ENCODE results near the gene SUPT5H. TPM values are rescaled to one million over a fixed set of nuclear protein-coding genes. Genes with fewer than 3 reads are reported as not detected.

Gene SUPT5H
- total RNA-seq, 3 donors from 2014 or later (not counting 1 experiment from before 2014, with no cell fraction given), result 228 to 256 (median 230) TPM

DNA sequence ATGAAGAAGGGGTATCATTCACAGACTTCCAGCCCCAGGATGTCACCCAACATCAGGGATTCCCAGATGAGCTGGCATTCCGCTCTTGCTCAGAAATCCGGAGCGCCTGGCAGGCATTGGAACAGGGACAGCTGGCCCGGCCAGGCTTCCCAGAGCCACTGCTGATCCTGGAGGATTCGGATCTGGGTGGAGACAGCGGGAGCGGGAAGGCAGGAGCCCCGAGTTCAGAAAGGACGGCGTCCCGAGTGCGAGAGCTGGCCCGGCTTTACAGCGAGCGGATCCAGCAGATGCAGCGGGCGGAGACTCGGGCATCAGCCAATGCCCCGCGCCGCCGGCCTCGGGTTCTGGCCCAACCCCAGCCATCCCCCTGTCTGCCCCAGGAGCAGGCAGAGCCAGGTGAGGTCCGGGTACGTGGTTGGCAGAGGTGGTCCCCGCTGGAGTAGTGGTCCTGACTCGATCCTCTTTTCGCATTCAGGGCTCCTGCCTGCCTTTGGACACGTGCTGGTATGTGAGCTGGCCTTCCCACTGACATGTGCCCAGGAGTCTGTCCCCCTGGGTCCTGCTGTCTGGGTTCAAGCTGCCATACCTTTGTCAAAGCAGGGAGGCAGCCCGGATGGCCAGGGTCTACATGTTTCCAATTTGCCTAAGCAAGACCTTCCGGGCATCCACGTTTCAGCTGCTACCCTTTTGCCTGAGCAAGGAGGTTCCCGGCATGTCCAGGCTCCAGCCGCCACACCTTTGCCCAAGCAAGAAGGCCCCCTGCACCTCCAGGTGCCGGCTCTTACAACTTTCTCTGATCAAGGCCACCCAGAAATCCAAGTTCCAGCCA, 21.9 kb upstream of the SUPT5H start:
- TF ChIP-seq, protein P1, sequence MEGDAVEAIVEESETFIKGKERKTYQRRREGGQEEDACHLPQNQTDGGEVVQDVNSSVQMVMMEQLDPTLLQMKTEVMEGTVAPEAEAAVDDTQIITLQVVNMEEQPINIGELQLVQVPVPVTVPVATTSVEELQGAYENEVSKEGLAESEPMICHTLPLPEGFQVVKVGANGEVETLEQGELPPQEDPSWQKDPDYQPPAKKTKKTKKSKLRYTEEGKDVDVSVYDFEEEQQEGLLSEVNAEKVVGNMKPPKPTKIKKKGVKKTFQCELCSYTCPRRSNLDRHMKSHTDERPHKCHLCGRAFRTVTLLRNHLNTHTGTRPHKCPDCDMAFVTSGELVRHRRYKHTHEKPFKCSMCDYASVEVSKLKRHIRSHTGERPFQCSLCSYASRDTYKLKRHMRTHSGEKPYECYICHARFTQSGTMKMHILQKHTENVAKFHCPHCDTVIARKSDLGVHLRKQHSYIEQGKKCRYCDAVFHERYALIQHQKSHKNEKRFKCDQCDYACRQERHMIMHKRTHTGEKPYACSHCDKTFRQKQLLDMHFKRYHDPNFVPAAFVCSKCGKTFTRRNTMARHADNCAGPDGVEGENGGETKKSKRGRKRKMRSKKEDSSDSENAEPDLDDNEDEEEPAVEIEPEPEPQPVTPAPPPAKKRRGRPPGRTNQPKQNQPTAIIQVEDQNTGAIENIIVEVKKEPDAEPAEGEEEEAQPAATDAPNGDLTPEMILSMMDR (IDR thresholded peaks at IDR 0.05), result no peak
- H3K9me3 ChIP-seq (ENCODE audit: control insufficient read depth, insufficient read depth, low read length), result no peaks in the 10 kb centered on the region
- no peak overlapping the region for H3K4me3 Mint-ChIP-seq
- intact Hi-C loops (cut with micrococcal nuclease), result no loop called here
- ATAC-seq (no peak), DNase-seq (peak in 1 of 2 donors; percentile 21)
- H3K27ac ChIP-seq (ENCODE audit: low read length), result no peak overlapping the region
- no peaks in the 10 kb centered on the region for H3K9me3 Mint-ChIP-seq
- H3K36me3 Mint-ChIP-seq, result no peaks in the 10 kb centered on the region
- WGBS (ENCODE audit: insufficient coverage), result 93% methylated on average over 35 of the region's 35 CpGs
- H3K27me3 Mint-ChIP-seq (ENCODE audit: low read depth in 2 of 2), result no peaks in the 10 kb centered on the region
- no peak overlapping the region for H3K4me3 ChIP-seq (ENCODE audit: low read length)
- H3K4me1 ChIP-seq (ENCODE audit: control insufficient read depth, insufficient read depth, low read length), result no peaks in the 10 kb centered on the region
- no peak overlapping the region for H3K27ac Mint-ChIP-seq
- H3K27me3 ChIP-seq (ENCODE audit: control insufficient read depth, insufficient read depth, low read length), result no peaks in the 10 kb centered on the region
- H3K4me1 Mint-ChIP-seq, result no peaks in the 10 kb centered on the region
- peaks cover 7% of the 10 kb centered on the region for H3K36me3 ChIP-seq (ENCODE audit: control insufficient read depth, insufficient read depth, low read length)

DNA sequence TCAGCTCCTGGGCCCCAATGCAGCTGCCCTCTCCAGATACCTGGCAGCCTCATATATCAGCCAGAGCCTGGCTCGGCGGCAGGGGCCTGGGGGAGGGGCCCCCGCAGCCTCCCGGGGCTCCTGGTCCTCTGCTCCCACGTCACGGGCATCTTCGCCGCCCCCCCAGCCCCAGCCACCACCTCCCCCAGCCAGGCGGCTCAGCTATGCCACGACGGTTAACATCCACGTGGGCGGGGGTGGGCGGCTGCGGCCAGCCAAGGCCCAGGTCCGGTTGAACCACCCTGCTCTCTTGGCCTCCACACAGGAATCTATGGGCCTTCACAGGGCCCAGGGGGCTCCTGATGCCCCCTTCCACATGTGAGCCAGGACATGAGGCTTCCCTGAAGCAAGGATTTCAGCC, 20.4 kb upstream of the SUPT5H start:
- H3K36me3 Mint-ChIP-seq, result no peaks in the 10 kb centered on the region
- peak overlapping the region in 1 of 2 donors; percentile 25 for H3K27ac Mint-ChIP-seq
- intact Hi-C loops (cut with micrococcal nuclease), result no loop called here
- ATAC-seq (no peak), DNase-seq (no peak)
- H3K4me1 ChIP-seq (ENCODE audit: control insufficient read depth, insufficient read depth, low read length), result no peaks in the 10 kb centered on the region
- no peaks in the 10 kb centered on the region for H3K9me3 ChIP-seq (ENCODE audit: control insufficient read depth, insufficient read depth, low read length)
- H3K27ac ChIP-seq (ENCODE audit: low read length), result no peak overlapping the region
- no peaks in the 10 kb centered on the region for H3K27me3 Mint-ChIP-seq (ENCODE audit: low read depth in 2 of 2)
- no peak overlapping the region for H3K4me3 ChIP-seq (ENCODE audit: low read length)
- peaks cover 3% of the 10 kb centered on the region for H3K36me3 ChIP-seq (ENCODE audit: control insufficient read depth, insufficient read depth, low read length)
- no peaks in the 10 kb centered on the region for H3K27me3 ChIP-seq (ENCODE audit: control insufficient read depth, insufficient read depth, low read length)
- no peaks in the 10 kb centered on the region for H3K4me1 Mint-ChIP-seq
- TF ChIP-seq, protein P1 (IDR thresholded peaks at IDR 0.05), result no peak
- H3K9me3 Mint-ChIP-seq, result no peaks in the 10 kb centered on the region
- no peak overlapping the region for H3K4me3 Mint-ChIP-seq
- 94% methylated on average over 16 of the region's 16 CpGs for WGBS (ENCODE audit: insufficient coverage)

DNA sequence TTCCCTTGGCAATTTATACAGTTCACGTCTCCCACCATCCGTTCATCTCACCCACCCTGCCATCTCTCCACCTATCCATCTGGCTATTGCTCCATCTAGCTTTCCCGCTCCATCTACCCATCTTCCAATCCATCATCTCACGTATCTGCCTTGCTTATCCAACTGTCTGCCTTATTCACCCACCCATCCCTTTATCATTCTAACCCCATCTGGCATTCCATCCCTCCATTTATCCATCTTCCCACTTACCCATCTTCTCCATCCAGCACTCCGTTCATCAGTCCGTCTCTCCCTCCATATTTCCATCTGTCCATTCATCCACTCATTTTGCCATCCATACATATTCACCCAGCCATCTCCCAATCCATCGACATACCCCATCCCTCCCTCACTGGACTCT, 19.6 kb upstream of the SUPT5H start:
- no peak overlapping the region for H3K27ac Mint-ChIP-seq
- Histone ChIP-seq H3K27ac (ENCODE audit: low read length) (no peak overlapping the region), H3K4me3 (ENCODE audit: low read length) (no peak overlapping the region), H3K36me3 (ENCODE audit: control insufficient read depth, insufficient read depth, low read length) (peaks cover 3% of the 10 kb centered on the region), H3K9me3 (ENCODE audit: control insufficient read depth, insufficient read depth, low read length) (no peaks in the 10 kb centered on the region), H3K4me1 (ENCODE audit: control insufficient read depth, insufficient read depth, low read length) (no peaks in the 10 kb centered on the region), H3K27me3 (ENCODE audit: control insufficient read depth, insufficient read depth, low read length) (no peaks in the 10 kb centered on the region)
- no peaks in the 10 kb centered on the region for H3K4me1 Mint-ChIP-seq
- intact Hi-C loops (cut with micrococcal nuclease), result no loop called here
- TF ChIP-seq, protein P1 (IDR thresholded peaks at IDR 0.05), result no peak
- H3K4me3 Mint-ChIP-seq, result no peak overlapping the region
- no peak for ATAC-seq
- no peaks in the 10 kb centered on the region for H3K27me3 Mint-ChIP-seq (ENCODE audit: low read depth in 2 of 2)
- H3K36me3 Mint-ChIP-seq, result no peaks in the 10 kb centered on the region
- DNase-seq, result no peak
- H3K9me3 Mint-ChIP-seq, result no peaks in the 10 kb centered on the region
- WGBS (ENCODE audit: insufficient coverage), result 95% methylated on average over 7 of the region's 7 CpGs

DNA sequence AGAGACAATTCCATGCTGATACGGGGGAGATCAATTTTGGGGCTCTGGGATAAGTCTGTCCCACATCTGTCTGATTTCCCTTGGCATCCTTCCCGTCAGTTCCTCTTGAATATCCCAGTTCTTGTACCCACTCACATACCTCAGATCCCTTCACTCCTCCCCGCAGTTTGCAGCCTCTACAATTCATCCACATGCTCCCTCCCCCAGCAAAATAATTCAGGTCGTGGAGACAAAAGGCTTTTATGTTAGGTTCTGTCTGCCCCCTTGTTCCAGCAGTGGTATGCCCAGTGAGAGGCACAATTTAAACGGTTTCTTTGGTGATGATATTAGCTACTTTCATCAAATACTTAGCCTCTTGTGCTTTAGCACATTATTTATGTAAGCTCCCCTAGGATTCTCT, 19.2 kb upstream of the SUPT5H start:
- H3K27ac Mint-ChIP-seq, result no peak overlapping the region
- H3K4me1 Mint-ChIP-seq, result no peaks in the 10 kb centered on the region
- H3K9me3 Mint-ChIP-seq, result no peaks in the 10 kb centered on the region
- Histone ChIP-seq H3K9me3 (ENCODE audit: control insufficient read depth, insufficient read depth, low read length) (no peaks in the 10 kb centered on the region), H3K27ac (ENCODE audit: low read length) (no peak overlapping the region), H3K27me3 (ENCODE audit: control insufficient read depth, insufficient read depth, low read length) (no peaks in the 10 kb centered on the region), H3K4me3 (ENCODE audit: low read length) (no peak overlapping the region), H3K36me3 (ENCODE audit: control insufficient read depth, insufficient read depth, low read length) (peaks cover 3% of the 10 kb centered on the region), H3K4me1 (ENCODE audit: control insufficient read depth, insufficient read depth, low read length) (peaks cover 4% of the 10 kb centered on the region)
- intact Hi-C loops (cut with micrococcal nuclease), result no loop called here
- H3K4me3 Mint-ChIP-seq, result no peak overlapping the region
- 87% methylated on average over 4 of the region's 5 CpGs for WGBS (ENCODE audit: insufficient coverage)
- DNase-seq (no peak), ATAC-seq (no peak)
- TF ChIP-seq, protein P1 (IDR thresholded peaks at IDR 0.05), result no peak
- no peaks in the 10 kb centered on the region for H3K27me3 Mint-ChIP-seq (ENCODE audit: low read depth in 2 of 2)
- H3K36me3 Mint-ChIP-seq, result no peaks in the 10 kb centered on the region
